Right atrium auricular region (tissue), 2 donors: ENCODE results near the gene HIRIP3. TPM values are rescaled to one million over a fixed set of nuclear protein-coding genes. Genes with fewer than 3 reads are reported as not detected.

ENCODE experiments used
- DNase-seq: peaks from one replicate; pipeline ENCODE4 v3.0.0-alpha.2; 2019; ENCODE audit warnings: low spot score
- H3K27ac ChIP-seq, 2 donors: fragments of 200-600 bp; sonication (generic); 1 replicate in 1 of 2; 2 replicates in 1 of 2; pipeline ENCODE4 v1.5.1; 2016 to 2019
- H3K27me3 ChIP-seq, 2 donors: fragments of 200-600 bp; sonication (generic); one replicate each; pipeline versions ENCODE4 v1.5.1 to v1.6.0; 2017 to 2019
- H3K36me3 ChIP-seq: fragments of 200-600 bp; sonication (generic); one replicate; pipeline ENCODE4 v1.5.1; 2016
- H3K4me1 ChIP-seq, 2 donors: fragments of 200-600 bp; sonication (generic); one replicate each; pipeline versions ENCODE4 v1.5.1 to v1.6.0; 2017 to 2019
- H3K4me3 ChIP-seq, 2 donors: fragments of 200-600 bp; sonication (generic); 1 replicate in 1 of 2; 2 replicates in 1 of 2; pipeline ENCODE4 v1.5.1; 2017 to 2019; ENCODE audit warnings: mild to moderate bottlenecking in 1 of 2, moderate library complexity in 1 of 2
- H3K9me3 ChIP-seq, 2 donors: fragments of 200-600 bp; sonication (generic); one replicate each; pipeline ENCODE4 v1.5.1; 2019
- CTCF ChIP-seq, 2 donors: fragments of 200-600 bp; sonication (generic); IDR thresholded peaks; one replicate each; pipeline ENCODE4 v1.5.1; 2019; ENCODE audit warnings: antibody characterized with exemption in 2 of 2
- total RNA-seq, 2 donors: library from RNA; depleted of rRNA; stranded (reverse); fragments of >200 nt; gene quantifications; one replicate each; pipeline ENCODE4 v1.1.0, GENCODE V29; 2016

Gene HIRIP3
- total RNA-seq, 2 donors from 2014 or later: 10.3 to 11.4 TPM

- peaks cover 0 to 13% of the 10 kb centered on the region in 2 donors for H3K4me1 ChIP-seq
- peaks cover 15 to 23% of the 10 kb centered on the region in 2 donors for H3K27me3 ChIP-seq
- H3K4me3 ChIP-seq: no peak overlapping the region
- peak; percentile 65 for DNase-seq
- no peaks in the 10 kb centered on the region for H3K36me3 ChIP-seq
- H3K27ac ChIP-seq: no peak overlapping the region
- no peaks in the 10 kb centered on the region for H3K9me3 ChIP-seq
- TF ChIP-seq CTCF (IDR thresholded peaks at IDR 0.05): peak in 1 of 2 donors; percentile 73
Observed at GRCh38 chr16:30032083-30032819, 36.8 kb upstream of the HIRIP3 start.

GRCh38 chr16:30031477-30031918 is 36.1 kb upstream of the HIRIP3 start:
- no peak for TF ChIP-seq CTCF (IDR thresholded peaks at IDR 0.05)
- Histone ChIP-seq H3K9me3 (no peaks in the 10 kb centered on the region), H3K27ac (no peak overlapping the region), H3K4me3 (peak overlapping the region in 1 of 2 donors; percentile 29), H3K27me3 (peaks cover 15 to 23% of the 10 kb centered on the region in 2 donors), H3K36me3 (no peaks in the 10 kb centered on the region), H3K4me1 (peaks cover 0 to 13% of the 10 kb centered on the region in 2 donors)
- no peak for DNase-seq

- no peak within 1 kb of the TSS for H3K27ac ChIP-seq
- no peak for TF ChIP-seq CTCF (IDR thresholded peaks at IDR 0.05)
- H3K4me1 ChIP-seq: peaks cover 0 to 13% of the 10 kb centered on the region in 2 donors
- no peaks in the 10 kb centered on the region for H3K9me3 ChIP-seq
- H3K27me3 ChIP-seq: peaks cover 15 to 23% of the 10 kb centered on the region in 2 donors
- no peak for DNase-seq
- H3K4me3 ChIP-seq: peak within 1 kb of the TSS in 1 of 2 donors; percentile 29
- H3K36me3 ChIP-seq: no peaks in the 10 kb centered on the region
Observed at GRCh38 chr16:30030841-30031413, 35.5 kb upstream of the HIRIP3 start, which contains the start of gene TLCD3B. TSS of gene TLCD3B (minus strand) at chr16:30031271. CDS start at chr16:30030527, 744 bp downstream.

- Histone ChIP-seq H3K9me3 (no peaks in the 10 kb centered on the region), H3K27me3 (peaks cover 17 to 23% of the 10 kb centered on the region in 2 donors), H3K27ac (no peak overlapping the region), H3K4me1 (peaks cover 0 to 13% of the 10 kb centered on the region in 2 donors), H3K4me3 (no peak overlapping the region), H3K36me3 (no peaks in the 10 kb centered on the region)
- no peak for DNase-seq
- no peak for TF ChIP-seq CTCF (IDR thresholded peaks at IDR 0.05)
Observed at GRCh38 chr16:30030011-30030685, 34.7 kb upstream of the HIRIP3 start.

GRCh38 chr16:30028438-30029076 is 33.1 kb upstream of the HIRIP3 start:
- TF ChIP-seq CTCF (IDR thresholded peaks at IDR 0.05): no peak
- no peaks in the 10 kb centered on the region for H3K36me3 ChIP-seq
- no peaks in the 10 kb centered on the region for H3K9me3 ChIP-seq
- H3K27ac ChIP-seq: no peak overlapping the region
- DNase-seq: no peak
- no peak overlapping the region for H3K4me3 ChIP-seq
- H3K27me3 ChIP-seq: peaks cover 15 to 18% of the 10 kb centered on the region in 2 donors
- peaks cover 0 to 13% of the 10 kb centered on the region in 2 donors for H3K4me1 ChIP-seq
